ENCODE data around the gene CCDC187. TPM values are rescaled to one million over a fixed set of nuclear protein-coding genes. Genes with fewer than 3 reads are reported as not detected.

The CCDC187 gene
- total RNA-seq, 1 donor from 2014 or later = 0.07 TPM

- peaks cover 7% of the 10 kb centered on the region for H3K4me1 Mint-ChIP-seq
- no peaks in the 10 kb centered on the region for H3K36me3 Mint-ChIP-seq (ENCODE audit: low read depth)
- no peak for DNase-seq (ENCODE audit: low read depth, low spot score)
- no peaks in the 10 kb centered on the region for H3K27me3 Mint-ChIP-seq (ENCODE audit: low read depth)
- no peak overlapping the region for H3K27ac Mint-ChIP-seq (ENCODE audit: unreplicated experiment)
- no peaks in the 10 kb centered on the region for H3K9me3 Mint-ChIP-seq
- no peak overlapping the region for H3K4me3 Mint-ChIP-seq
- TF ChIP-seq, protein P1, sequence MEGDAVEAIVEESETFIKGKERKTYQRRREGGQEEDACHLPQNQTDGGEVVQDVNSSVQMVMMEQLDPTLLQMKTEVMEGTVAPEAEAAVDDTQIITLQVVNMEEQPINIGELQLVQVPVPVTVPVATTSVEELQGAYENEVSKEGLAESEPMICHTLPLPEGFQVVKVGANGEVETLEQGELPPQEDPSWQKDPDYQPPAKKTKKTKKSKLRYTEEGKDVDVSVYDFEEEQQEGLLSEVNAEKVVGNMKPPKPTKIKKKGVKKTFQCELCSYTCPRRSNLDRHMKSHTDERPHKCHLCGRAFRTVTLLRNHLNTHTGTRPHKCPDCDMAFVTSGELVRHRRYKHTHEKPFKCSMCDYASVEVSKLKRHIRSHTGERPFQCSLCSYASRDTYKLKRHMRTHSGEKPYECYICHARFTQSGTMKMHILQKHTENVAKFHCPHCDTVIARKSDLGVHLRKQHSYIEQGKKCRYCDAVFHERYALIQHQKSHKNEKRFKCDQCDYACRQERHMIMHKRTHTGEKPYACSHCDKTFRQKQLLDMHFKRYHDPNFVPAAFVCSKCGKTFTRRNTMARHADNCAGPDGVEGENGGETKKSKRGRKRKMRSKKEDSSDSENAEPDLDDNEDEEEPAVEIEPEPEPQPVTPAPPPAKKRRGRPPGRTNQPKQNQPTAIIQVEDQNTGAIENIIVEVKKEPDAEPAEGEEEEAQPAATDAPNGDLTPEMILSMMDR (conservative IDR thresholded peaks at IDR 0.05) = no peak
These were observed 8.8 kb downstream of the CCDC187 start for GRCh38 chr9:136295055-136295454.

DNA sequence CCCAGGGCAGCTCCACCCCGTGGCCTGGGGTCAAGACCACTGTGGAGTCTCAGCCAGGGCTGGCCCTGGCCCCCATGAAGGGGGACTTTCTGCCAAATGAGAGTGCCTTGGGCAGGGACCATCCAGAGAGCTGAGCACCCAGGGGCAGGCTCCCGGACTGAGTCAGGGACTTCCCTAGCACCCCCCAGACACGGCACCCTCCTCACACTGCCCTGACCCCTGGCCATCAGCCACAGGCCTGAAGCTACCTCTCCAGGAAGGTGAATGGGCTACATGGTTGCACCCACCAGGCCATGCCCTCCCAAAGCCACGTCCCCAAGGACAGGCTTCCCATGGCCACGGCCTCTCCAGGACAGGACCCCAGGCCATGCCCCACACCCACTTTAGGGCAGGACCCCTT lies 9.5 kb downstream of the CCDC187 start:
- H3K4me3 Mint-ChIP-seq = no peak overlapping the region
- DNase-seq (ENCODE audit: low read depth, low spot score) = no peak
- TF ChIP-seq, protein P1 (conservative IDR thresholded peaks at IDR 0.05) = no peak
- no peaks in the 10 kb centered on the region for H3K27me3 Mint-ChIP-seq (ENCODE audit: low read depth)
- no peaks in the 10 kb centered on the region for H3K9me3 Mint-ChIP-seq
- peaks cover 7% of the 10 kb centered on the region for H3K4me1 Mint-ChIP-seq
- no peak overlapping the region for H3K27ac Mint-ChIP-seq (ENCODE audit: unreplicated experiment)
- no peaks in the 10 kb centered on the region for H3K36me3 Mint-ChIP-seq (ENCODE audit: low read depth)

DNA sequence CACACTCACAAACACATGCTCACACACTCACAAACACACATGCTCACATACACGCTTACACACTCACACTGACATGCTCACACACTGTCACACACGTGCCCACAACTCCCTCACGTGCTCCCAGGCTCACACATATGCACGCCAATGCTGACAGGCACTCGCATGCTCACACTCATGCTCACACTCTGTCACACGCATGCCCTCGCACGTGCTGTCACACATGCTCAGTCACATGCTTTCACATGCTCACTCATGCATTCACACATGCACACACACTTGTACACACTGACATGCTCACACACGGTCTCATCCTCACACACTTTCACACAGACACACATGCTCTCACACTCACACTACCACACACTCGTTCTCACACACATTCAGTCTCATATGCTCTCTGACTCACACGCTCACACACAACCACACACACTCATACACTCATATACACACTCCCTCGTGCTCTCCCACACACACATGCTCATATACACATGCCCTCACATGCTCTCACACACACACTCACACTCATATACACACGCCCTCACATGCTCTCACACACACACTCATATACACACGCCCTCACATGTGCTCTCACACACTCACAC lies 10.3 kb downstream of the CCDC187 start:
- no peaks in the 10 kb centered on the region for H3K9me3 Mint-ChIP-seq
- TF ChIP-seq, protein P1 (conservative IDR thresholded peaks at IDR 0.05) = no peak

DNA sequence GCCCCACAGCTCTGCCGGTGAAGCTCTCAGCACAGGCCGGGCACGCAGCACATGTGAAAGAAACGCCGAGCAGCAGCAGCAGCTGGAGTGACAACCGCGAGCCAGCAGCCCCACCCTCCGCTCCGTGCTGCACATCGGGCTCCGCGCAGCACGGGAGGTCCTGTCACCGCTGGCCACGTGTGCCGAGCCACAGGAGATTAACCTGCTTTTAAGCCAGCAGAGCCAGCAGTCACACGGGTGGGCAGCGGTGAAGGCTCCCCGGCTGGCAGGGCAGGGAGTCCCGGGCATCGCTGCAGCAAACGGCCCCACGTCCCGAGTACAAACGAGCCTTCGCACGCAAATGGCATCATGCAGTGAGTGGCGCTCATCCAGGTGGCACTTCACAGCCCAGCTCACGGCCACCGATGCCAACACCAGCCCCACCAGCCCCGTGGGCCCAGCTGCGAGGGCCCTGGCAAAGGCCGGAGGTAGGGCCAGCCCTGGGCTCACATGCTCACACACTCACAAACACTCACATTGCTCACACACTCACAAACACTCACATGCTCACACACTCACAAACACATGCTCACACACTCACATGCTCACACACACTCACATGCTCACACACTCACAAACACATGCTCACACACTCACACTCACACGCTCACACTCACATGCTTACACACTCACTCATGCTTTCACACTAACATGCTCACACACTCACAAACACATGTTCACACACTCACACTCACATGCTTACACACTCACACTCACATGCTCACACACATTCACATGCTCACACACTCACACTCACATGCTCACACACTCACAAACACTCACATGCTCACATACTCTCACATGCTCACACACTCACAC lies 11.1 kb downstream of the CCDC187 start:
- no peak for DNase-seq (ENCODE audit: low read depth, low spot score)
- peaks cover 7% of the 10 kb centered on the region for H3K4me1 Mint-ChIP-seq
- H3K9me3 Mint-ChIP-seq = no peaks in the 10 kb centered on the region
- H3K36me3 Mint-ChIP-seq (ENCODE audit: low read depth) = no peaks in the 10 kb centered on the region
- H3K27ac Mint-ChIP-seq (ENCODE audit: unreplicated experiment) = no peak overlapping the region
- TF ChIP-seq, protein P1 (conservative IDR thresholded peaks at IDR 0.05) = no peak
- H3K27me3 Mint-ChIP-seq (ENCODE audit: low read depth) = no peaks in the 10 kb centered on the region
- H3K4me3 Mint-ChIP-seq = no peak overlapping the region

More for the DNA sequence above, 10.3 kb downstream of the CCDC187 start:
- no peaks in the 10 kb centered on the region for H3K27me3 Mint-ChIP-seq (ENCODE audit: low read depth)
- DNase-seq (ENCODE audit: low read depth, low spot score) = no peak
- no peak overlapping the region for H3K27ac Mint-ChIP-seq (ENCODE audit: unreplicated experiment)
- H3K4me3 Mint-ChIP-seq = no peak overlapping the region
- H3K4me1 Mint-ChIP-seq = peaks cover 7% of the 10 kb centered on the region
- no peaks in the 10 kb centered on the region for H3K36me3 Mint-ChIP-seq (ENCODE audit: low read depth)

DNA sequence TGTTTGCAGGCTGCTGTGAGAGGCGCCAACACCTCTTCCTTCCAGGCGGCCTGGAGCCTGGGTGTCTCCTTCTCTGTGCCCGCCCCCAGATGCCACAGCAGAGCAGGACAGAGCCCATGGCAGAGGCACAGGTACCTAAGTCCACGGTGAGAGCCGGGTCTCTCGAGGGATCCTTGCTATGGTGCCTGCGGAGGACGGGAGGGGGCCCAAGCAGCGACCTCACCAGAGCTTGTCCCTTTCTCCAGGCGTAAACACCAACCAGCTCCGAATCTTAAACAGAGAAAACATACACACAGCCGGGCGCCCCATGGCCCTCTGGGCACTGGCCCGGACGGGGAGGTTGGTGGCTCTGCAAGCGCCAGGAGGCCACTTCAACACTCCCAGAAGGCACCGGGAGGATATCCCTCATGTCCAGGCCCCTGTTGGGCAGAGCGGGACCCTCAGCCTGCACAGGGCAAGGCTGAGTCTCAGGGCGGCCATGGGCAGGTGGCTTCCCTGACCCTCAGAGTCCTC lies 11.8 kb downstream of the CCDC187 start:
- no peak overlapping the region for H3K27ac Mint-ChIP-seq (ENCODE audit: unreplicated experiment)
- H3K9me3 Mint-ChIP-seq = no peaks in the 10 kb centered on the region

More for the DNA sequence above, 11.8 kb downstream of the CCDC187 start:
- Mint-ChIP-seq H3K4me3 (no peak overlapping the region), H3K4me1 (peaks cover 7% of the 10 kb centered on the region), H3K36me3 (ENCODE audit: low read depth) (no peaks in the 10 kb centered on the region), H3K27me3 (ENCODE audit: low read depth) (peaks cover 6% of the 10 kb centered on the region)
- DNase-seq (ENCODE audit: low read depth, low spot score) = no peak
- TF ChIP-seq, protein P1 (conservative IDR thresholded peaks at IDR 0.05) = no peak

All from neural crest cell (in vitro differentiated cells).